Heart right ventricle (tissue), 16 donors: ENCODE data around the gene CR1. TPM values are rescaled to one million over a fixed set of nuclear protein-coding genes. Genes with fewer than 3 reads are reported as not detected.
"Not testable (repeated sequence)": the region's sequence is repeated elsewhere in the genome, so short reads cannot be mapped to it uniquely, and the experiment has no call there.

Experiments
- ATAC-seq, 8 donors: fragments of 200-7000 bp; cut with Tn5 transposase; one replicate each; pipeline ENCODE4 v1.9.1; 2020; ENCODE audit warnings: mild to moderate bottlenecking in 8 of 8, moderate library complexity in 8 of 8, moderate number of reproducible peaks in 1 of 8
- DNase-seq, 2 donors: peaks; one replicate each; pipeline ENCODE4 v3.0.0-alpha.2; 2020
- H3K27ac ChIP-seq, 10 donors: fragments of 200-600 bp; sonication (generic) in 2 of 10; one replicate each; pipeline versions ENCODE4 v1.5.0 to v1.8.0; 2020 to 2022; ENCODE audit warnings: mild to moderate bottlenecking in 3 of 10
- H3K27me3 ChIP-seq, 7 donors: fragments of 200-600 bp; one replicate each; pipeline ENCODE4 v1.8.0; 2021 to 2022; ENCODE audit warnings: mild to moderate bottlenecking in 2 of 7
- H3K36me3 ChIP-seq, 9 donors: fragments of 200-600 bp; sonication (generic) in 1 of 9; one replicate each; pipeline versions ENCODE4 v1.5.0 to v1.8.0; 2020 to 2022; ENCODE audit warnings: mild to moderate bottlenecking in 2 of 9
- H3K4me1 ChIP-seq, 9 donors: fragments of 200-600 bp; sonication (generic) in 1 of 9; one replicate each; pipeline versions ENCODE4 v1.5.0 to v1.8.0; 2020 to 2022; ENCODE audit warnings: mild to moderate bottlenecking in 4 of 9
- H3K4me3 ChIP-seq, 10 donors: fragments of 200-600 bp; sonication (generic) in 2 of 10; one replicate each; pipeline versions ENCODE4 v1.5.0 to v1.8.0; 2020 to 2022; ENCODE audit warnings: mild to moderate bottlenecking in 7 of 10, moderate library complexity in 2 of 10
- H3K9me3 ChIP-seq, 11 donors: fragments of 200-600 bp in 10 of 11; sonication (generic) in 2 of 11; one replicate each; pipeline versions ENCODE4 v1.5.0 to v1.8.0; 2013 to 2022; ENCODE audit warnings: mild to moderate bottlenecking in 2 of 11, control low read depth in 1 of 11, moderate library complexity in 1 of 11
- WGBS, 2 donors: extraction: QIAGEN DNeasy Blood & Tissue Kit; methylation state at CpG; one replicate each; pipeline ENCODE4 v1.1.7; 2013; ENCODE audit warnings: inconsistent platforms in 1 of 2; 5-methylcytosine and 5-hydroxymethylcytosine counted together
- intact Hi-C, 10 donors: fragments of 100-400 bp; cut with DNase I; formaldehyde crosslinking; loops; one replicate each; pipeline versions ENCODE4 v1.11.1 to v1.14.2; 2022
- polyA plus RNA-seq, 2 donors: library from polyadenylated mRNA; stranded (reverse); fragments of 200-250 nt; gene quantifications; one replicate each; pipeline ENCODE4 v1.2.3, GENCODE V29; 2013
- total RNA-seq, 10 donors: library from RNA; stranded (reverse); fragmentation: NEBNext Ultra II Directional in 3 of 10; extraction: Animal tissue kit (Norgen Biotek cat#: 25700) in 3 of 10; gene quantifications; one replicate each; pipeline versions ENCODE4 v1.2.1 to v1.2.4, GENCODE V29; 2021 to 2023
- TF ChIP-seq, protein P1 (sequence below), 9 donors: fragments of 200-600 bp; sonication (generic) in 2 of 9; IDR thresholded peaks; one replicate each; pipeline versions ENCODE4 v1.5.0 to v1.8.0; 2021 to 2022; ENCODE audit warnings: antibody characterized with exemption in 9 of 9, mild to moderate bottlenecking in 5 of 9, moderate library complexity in 1 of 9
- donor health status: Arrhythmogenic right ventricular cardiomyopathy.
- donor health status: ischemic (EF 13 %, LVEDD 7.1; RV severe dilation, severe dysfunction).
- donor health status: healthy with polysubstance abuse.
- donor health status: DM: no; HTN: yes; CAD: no.
- donor health status: DM: no; HTN: no; CAD: no.
- donor health status: ischemic (EF 25% LVEDD 6.9; RV normal size, moderate dysfunction).
- donor health status: ischemic (EF 25% LVEDD 5.7; RV mildly dilated, moderate dysfunction).
- donor health status: healthy.
- donor health status: DM: yes; HTN: yes; CAD: no.
- donor health status: Ischemic cardiomyopathy.
- donor health status: ischemic (EF 35%, LVEDD 5.7; RV mildly dilated, moderate dysfunction).
- donor health status: nonischemic (EF 11% LVEDD 7.7; RV severe dilation, severe dysfunction).
- donor health status: DM: yes; HTN: yes; CAD: no.
- donor health status: PGD.
- donor health status: ischemic (EF 29% LVEDD 5.4; RV normal size, mild dysfunction).
- donor health status: nonischemic (EF 23%, LVEDD 6.1; RV moderate dilation, normal function).

The CR1 gene
- total and polyA plus RNA-seq, 12 donors, result 0.15 to 25.6 (median 1.4) TPM

DNA sequence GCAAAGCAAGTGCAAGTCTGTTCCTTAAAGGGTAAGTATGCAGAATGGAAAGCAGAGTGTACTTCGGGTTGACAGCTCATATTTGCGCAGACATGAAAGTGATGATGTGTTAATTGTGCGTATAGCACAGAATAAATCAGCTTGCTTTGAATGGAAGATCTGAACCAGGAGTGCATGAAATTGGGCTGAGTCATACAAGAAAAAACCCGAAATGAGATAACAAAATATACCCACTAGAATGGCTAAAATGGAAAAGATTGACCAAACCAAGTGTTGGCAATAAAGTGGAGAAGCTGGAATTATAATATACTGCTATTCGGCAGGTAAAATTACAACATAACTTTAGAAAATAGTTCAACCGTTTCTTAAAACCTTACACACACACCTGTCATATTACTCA is 177.4 kb downstream of the CR1 start:
- Histone ChIP-seq H3K27me3 (peaks cover 0 to 56% (median 46%) of the 10 kb centered on the region in 7 donors), H3K36me3 (no peaks in the 10 kb centered on the region), H3K27ac (no peak overlapping the region), H3K4me1 (peaks cover 0 to 9% (median 0%) of the 10 kb centered on the region in 9 donors), H3K4me3 (no peak overlapping the region), H3K9me3 (no peaks in the 10 kb centered on the region)
- TF ChIP-seq, protein P1, sequence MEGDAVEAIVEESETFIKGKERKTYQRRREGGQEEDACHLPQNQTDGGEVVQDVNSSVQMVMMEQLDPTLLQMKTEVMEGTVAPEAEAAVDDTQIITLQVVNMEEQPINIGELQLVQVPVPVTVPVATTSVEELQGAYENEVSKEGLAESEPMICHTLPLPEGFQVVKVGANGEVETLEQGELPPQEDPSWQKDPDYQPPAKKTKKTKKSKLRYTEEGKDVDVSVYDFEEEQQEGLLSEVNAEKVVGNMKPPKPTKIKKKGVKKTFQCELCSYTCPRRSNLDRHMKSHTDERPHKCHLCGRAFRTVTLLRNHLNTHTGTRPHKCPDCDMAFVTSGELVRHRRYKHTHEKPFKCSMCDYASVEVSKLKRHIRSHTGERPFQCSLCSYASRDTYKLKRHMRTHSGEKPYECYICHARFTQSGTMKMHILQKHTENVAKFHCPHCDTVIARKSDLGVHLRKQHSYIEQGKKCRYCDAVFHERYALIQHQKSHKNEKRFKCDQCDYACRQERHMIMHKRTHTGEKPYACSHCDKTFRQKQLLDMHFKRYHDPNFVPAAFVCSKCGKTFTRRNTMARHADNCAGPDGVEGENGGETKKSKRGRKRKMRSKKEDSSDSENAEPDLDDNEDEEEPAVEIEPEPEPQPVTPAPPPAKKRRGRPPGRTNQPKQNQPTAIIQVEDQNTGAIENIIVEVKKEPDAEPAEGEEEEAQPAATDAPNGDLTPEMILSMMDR (IDR thresholded peaks at IDR 0.05), result no peak
- intact Hi-C loops, result no loop called here
- DNase-seq, result no peak
- no peak for ATAC-seq
- whole genome bisulfite sequencing, 2 donors, result 69 to 71% methylated on average over 6 of the region's 6 CpGs

DNA sequence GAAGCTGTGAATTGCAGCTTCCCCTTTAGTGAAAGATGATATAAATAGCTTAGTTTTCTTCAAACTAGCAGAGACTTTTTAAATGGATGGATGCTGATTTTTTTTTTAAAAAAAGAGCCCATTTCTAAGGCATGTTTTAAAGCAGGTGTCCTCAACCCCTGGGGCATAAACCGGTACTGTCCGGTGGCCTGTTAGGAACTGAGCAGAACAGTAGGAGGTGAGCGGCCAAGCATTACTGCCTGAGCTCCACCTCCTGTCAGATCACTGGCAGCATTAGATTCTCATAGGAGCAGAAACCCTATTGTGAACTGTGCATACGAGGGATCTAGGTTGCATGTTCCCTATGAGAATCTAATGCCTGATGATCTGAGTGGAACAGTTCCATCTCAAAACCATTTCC is 180.2 kb downstream of the CR1 start:
- WGBS, 2 donors, result 79 to 90% methylated on average over 4 of the region's 4 CpGs
- intact Hi-C loops, result no loop called here
- peaks cover 0 to 28% (median 19%) of the 10 kb centered on the region in 7 donors for H3K27me3 ChIP-seq

DNA sequence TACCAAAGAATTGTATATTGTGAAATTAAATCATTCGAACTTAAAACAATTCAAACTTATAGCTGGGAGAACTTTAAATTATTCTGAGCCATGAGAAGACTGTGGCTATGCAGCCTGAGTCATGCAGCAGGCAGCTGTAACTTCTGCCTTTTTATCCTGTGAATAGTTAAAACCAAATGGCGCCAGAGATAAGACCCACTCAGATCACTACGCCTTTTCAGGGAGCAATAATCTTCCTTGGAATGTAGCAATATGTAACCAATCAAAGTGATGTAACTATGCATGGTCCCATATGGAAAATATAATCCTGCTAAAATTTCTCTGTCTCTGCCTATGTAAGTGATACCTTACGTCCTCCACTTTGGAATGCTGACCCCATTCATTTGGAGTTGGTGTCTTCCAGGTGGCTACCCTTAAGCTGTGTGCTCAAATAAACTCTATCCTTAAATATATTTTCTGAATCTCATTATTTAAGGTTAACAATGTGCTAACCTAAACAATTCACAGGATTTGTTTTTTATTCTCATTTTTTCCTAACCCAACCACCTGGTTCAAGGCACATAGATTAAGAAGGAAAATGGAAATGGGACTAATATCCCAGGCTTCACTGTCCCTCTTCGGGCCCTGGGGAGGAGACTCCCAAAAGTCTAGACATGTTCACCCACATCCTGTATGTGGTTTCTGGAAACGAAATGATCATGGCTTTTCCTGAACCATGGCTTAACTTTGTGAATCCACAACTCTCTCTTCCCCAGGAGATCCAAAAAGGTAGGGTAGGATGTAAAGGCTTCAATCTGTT is 184.8 kb downstream of the CR1 start:
- H3K9me3 ChIP-seq, H3K4me1 ChIP-seq, DNase-seq, H3K27ac ChIP-seq, intact Hi-C loops, ATAC-seq, H3K36me3 ChIP-seq, H3K4me3 ChIP-seq, H3K27me3 ChIP-seq: not testable (repeated sequence)
- 58% methylated on average over 6 of the region's 6 CpGs for WGBS, 2 donors

More for the DNA sequence above, 180.2 kb downstream of the CR1 start:
- Histone ChIP-seq H3K4me1 (no peaks in the 10 kb centered on the region), H3K36me3 (no peaks in the 10 kb centered on the region), H3K9me3 (no peaks in the 10 kb centered on the region), H3K27ac (no peak overlapping the region), H3K4me3 (no peak overlapping the region)
- TF ChIP-seq, protein P1 (IDR thresholded peaks at IDR 0.05), result no peak
- no peak for ATAC-seq
- no peak for DNase-seq

DNA sequence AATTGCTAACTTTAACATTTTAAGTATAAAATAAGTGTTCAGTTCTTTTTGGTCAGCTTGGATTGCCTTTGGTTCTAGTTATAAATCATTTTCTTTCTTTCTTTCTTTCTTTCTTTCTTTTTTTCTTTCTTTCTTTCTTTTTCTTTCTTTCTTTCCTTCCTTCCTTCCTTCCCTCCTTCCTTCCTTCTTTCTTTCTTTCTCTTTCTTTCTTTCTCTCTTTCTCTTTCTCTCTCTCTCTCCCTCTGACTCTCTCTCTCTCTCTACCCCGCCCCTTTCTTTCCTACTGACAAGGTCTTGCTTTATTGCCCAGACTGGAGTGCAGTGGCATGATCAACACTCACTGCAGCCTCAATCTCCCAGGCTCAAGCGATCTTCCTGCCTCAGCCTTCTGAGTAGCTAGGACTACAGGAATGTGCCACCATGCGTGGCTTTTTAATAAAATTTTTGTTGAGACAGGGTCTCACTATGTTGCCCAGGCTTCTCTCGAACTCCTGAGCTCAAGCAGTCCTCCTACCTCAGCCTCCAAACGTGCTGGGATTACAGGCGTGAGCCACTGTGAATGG is 187.0 kb downstream of the CR1 start:
- not testable (repeated sequence) for H3K4me1 ChIP-seq, ATAC-seq
- 90 to 91% methylated on average over 6 of the region's 6 CpGs for WGBS, 2 donors

DNA sequence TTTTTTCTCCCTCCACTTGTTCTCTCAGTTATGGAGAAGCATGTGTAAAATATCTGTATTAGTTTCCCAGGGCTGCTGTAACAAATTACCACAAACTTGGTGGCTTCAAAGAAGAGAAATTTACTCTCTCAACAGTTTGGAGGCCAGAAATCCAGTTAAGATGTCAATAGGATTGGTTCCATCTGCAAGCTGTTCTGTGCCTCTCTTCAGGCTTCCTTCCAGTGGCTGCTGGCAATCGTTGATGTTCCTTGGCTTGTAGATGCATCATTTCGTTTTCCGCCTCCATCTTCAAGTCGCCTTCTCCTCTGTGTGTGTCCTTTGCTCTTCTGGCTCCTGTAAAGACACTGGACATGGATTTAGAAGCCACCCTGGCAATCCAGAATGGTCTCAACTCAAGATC is 194.6 kb downstream of the CR1 start:
- not testable (repeated sequence) for H3K27ac ChIP-seq, H3K4me1 ChIP-seq, H3K36me3 ChIP-seq, DNase-seq, H3K9me3 ChIP-seq, H3K4me3 ChIP-seq, ATAC-seq
- intact Hi-C loops, result loop anchor here in 1 of 10 donors (10.0 kb wide), 1 partner anchor 46 kb away; the partner anchor contains the start of gene CR1L
- WGBS, 2 donors, result 79 to 81% methylated on average over 4 of the region's 4 CpGs
- peaks cover 0 to 27% (median 0%) of the 10 kb centered on the region in 7 donors for H3K27me3 ChIP-seq

More for the DNA sequence above, 187.0 kb downstream of the CR1 start:
- H3K27me3 ChIP-seq, H3K9me3 ChIP-seq, intact Hi-C loops, H3K36me3 ChIP-seq, H3K27ac ChIP-seq, H3K4me3 ChIP-seq, DNase-seq: not testable (repeated sequence)

DNA sequence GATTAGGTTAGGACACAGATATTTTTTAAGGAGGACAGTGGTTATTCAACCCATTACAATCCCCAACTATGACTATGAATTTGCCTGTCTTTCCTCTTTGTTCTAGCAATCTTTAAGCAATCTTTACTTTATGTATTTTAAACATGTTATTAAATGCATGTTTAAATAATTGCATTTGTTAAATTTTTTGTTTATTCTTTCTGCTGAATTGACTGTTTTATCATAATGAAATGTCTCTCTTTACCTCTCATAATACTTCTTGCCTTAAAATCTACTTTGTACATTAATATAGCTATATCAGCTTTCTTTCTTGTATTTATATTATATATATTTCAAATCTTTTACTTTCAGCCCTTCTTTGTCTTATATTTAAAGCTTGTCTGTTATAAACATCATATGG is 195.1 kb downstream of the CR1 start:
- H3K4me1 ChIP-seq, result no peaks in the 10 kb centered on the region
- intact Hi-C loops, result loop anchor here in 1 of 10 donors (10.0 kb wide), 1 partner anchor 46 kb away; the partner anchor contains the start of gene CR1L
- H3K27ac ChIP-seq, result no peak overlapping the region
- TF ChIP-seq, protein P1 (IDR thresholded peaks at IDR 0.05), result no peak
- ATAC-seq (no peak), DNase-seq (no peak)
- peaks cover 0 to 28% (median 0%) of the 10 kb centered on the region in 7 donors for H3K27me3 ChIP-seq
- no peaks in the 10 kb centered on the region for H3K36me3 ChIP-seq
- no peaks in the 10 kb centered on the region for H3K9me3 ChIP-seq
- no peak overlapping the region for H3K4me3 ChIP-seq
